GM12892 (cell line): Measurements from ENCODE around the gene CPXM2.

Experiments
- DNase-seq: peaks from one replicate; pipeline ENCODE4 v3.0.0; 2011; ENCODE audit not compliant: insufficient read length
- FAIRE-seq: peaks from 2 replicates; lab custom pipeline; 2011; peaks lifted over from hg19 to GRCh38; lab: Jason Lieb, UNC
- POLR2A ChIP-seq: IDR thresholded peaks from 2 replicates; pipeline ENCODE4 v1.6.1; 2011; ENCODE audit warnings: low read depth, low read length, control low read depth
- POLR2AphosphoS5 ChIP-seq: IDR thresholded peaks from 2 replicates; pipeline ENCODE4 v1.6.1; 2011; ENCODE audit warnings: low read depth, low read length, control low read depth
- TAF1 ChIP-seq: IDR thresholded peaks from 2 replicates; pipeline ENCODE4 v1.6.1; 2011; ENCODE audit warnings: low read depth, mild to moderate bottlenecking, control low read depth, low read length, borderline replicate concordance

Gene CPXM2

DNA sequence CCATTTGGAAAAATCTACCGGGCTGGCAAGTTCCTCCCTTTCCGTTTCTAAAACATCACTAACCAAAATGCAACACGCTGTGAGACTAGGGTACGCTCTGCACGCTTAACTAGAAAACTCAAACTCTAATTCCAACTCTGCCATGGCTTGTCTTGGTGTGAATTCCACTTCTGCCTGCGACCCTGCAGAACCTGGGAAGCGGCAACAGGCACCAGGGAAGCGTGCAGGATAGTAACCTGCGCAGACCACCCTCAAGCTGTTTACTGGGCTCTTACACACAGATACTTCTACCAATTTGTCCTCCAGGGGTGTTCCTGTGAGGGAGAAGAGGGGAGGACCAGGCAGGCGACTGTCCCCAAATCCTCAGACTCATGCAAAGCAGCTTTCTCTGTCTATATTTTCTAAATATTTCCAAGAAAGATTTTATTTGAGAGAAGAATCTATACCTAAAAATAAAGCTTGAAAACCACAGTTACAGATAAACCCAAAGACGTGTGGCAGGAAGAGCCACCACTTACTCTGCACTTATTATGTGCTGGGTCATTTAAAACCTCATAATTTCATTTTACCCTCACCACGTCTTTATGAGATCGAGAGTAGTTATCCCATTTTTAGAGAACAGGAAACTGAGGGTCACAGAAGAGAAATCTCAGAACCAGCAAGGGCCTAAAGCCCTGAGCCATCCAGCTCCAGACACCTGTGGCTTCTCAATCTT is 52.9 kb downstream of the CPXM2 start:
- no peak for TF ChIP-seq TAF1
- no peak for TF ChIP-seq POLR2AphosphoS5
- TF ChIP-seq POLR2A: no peak
- DNase-seq (no peak), FAIRE-seq (no peak)

GRCh38 chr10:123837756-123838155 is 53.9 kb downstream of the CPXM2 start:
- FAIRE-seq: no peak
- no peak for TF ChIP-seq TAF1
- TF ChIP-seq POLR2AphosphoS5: no peak
- TF ChIP-seq POLR2A: no peak
- DNase-seq: no peak

DNA sequence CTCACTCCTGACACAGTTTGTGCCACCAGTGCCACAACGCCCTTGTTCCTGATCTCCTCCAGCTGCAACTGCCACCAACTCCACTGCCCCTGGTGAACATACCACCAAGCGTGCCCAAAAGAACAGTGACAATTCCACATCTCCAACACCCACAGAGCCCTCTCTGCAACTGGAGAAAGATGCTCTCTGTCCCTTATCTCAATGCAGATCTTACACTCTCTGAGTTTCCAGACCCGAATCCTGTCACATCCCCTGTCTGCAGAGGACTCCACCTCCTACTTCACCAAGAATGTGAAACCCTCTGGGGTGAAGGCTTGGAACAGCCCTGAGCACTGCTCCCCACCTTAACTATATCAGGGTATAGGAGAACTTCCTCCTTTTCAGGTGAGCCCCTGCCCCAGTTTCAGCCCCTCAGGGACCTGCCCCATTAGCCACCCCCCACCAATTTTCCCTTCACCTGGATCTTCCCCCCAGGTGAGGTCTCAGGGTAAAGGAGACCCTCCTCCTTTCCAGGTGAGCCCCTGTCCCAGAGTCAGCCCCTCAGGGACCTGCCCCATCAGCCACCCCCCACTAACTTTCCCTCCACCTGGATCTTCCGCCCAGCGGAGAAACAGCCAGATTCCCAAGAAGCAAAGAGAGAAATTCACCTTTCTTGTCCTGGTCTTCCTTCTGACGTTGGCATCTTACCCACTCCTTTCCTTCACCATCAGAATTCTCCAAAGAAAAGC is 55.0 kb downstream of the CPXM2 start:
- FAIRE-seq (peak; percentile 44), DNase-seq (no peak)
- no peak for TF ChIP-seq POLR2A

GRCh38 chr10:123835575-123835974 is 56.0 kb downstream of the CPXM2 start:
- DNase-seq (no peak), FAIRE-seq (peak; percentile 76)
- TF ChIP-seq POLR2A (no peak), POLR2AphosphoS5 (no peak), TAF1 (no peak)

DNA sequence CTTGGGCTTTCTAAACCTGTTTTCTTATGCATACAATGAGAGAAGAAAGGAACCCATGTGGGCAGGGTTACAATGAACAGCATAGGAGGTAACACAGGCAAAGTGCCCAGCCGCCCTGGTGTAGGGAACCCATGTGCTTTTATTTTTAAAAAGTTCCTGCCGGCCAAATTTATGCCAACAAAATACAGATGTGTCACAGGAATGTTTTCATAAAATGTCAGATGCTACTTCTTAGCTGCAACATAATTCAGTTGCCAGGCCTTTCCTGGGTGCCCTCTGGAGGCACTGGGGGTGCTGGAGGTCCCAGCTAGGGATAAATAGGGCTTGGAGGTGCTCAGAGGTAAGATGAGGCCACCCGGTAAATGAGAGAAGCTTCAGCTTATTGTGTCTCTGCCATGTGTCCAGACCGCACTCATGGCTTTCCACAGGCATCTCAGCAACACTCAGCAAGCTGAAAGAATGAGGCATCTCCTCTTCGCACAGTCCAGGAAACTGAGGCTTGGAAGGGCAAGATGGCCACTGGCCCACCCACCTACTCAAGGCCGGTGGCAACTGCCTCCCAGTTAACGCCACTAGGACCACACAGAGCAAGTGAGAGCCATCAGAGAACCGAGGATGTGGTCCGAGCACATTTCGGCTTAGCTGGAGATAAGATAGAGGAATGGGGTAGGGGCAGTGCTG is 58.3 kb downstream of the CPXM2 start:
- DNase-seq: no peak
- TF ChIP-seq POLR2A (no peak), TAF1 (no peak), POLR2AphosphoS5 (no peak)
- no peak for FAIRE-seq

DNA sequence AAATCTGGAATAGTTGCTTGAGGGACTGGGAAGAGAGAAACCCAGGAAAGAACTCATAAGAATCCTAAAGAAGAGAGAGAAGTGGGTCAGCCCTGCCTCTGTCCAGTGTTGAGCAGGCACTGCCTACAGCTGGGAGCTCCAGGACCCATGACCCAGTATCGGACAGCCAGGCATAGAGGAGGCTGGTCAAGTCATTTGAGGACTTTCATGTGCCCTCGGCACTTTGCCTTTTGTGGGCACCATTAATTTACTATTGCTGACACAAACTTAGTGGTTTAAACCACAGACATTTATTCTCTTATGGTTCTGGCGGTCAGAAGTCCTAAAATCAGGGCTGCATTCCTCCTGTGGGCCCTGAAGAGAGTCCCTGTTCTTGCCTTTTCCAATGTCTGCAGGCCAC is 60.3 kb downstream of the CPXM2 start:
- FAIRE-seq (no peak), DNase-seq (no peak)
- TF ChIP-seq POLR2AphosphoS5 (no peak), TAF1 (no peak), POLR2A (no peak)

DNA sequence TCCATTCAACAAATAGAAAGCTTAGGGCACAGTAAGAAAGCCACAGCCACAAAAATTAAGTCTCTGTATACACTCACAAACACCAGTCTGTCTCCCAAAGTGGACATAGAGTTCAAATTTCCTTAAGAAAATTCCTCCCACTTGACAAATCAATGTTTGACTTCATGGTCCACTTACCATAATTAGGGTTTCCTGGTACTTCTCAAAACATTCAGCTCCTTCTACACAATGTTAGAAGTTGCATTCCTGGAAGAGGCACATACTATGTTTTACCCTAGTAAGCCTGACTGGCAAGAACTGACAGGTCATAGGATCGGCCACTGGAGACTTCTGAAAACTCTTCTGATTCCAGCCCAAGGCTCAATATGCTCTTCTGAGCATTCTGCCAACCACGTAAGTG is 70.5 kb downstream of the CPXM2 start:
- TF ChIP-seq POLR2AphosphoS5 (no peak), TAF1 (no peak), POLR2A (no peak)
- no peak for DNase-seq
- FAIRE-seq: no peak

GRCh38 chr10:123809632-123810031 is 82.0 kb downstream of the CPXM2 start:
- DNase-seq (no peak), FAIRE-seq (no peak)
- no peak for TF ChIP-seq POLR2AphosphoS5
- TF ChIP-seq POLR2A: no peak
- no peak for TF ChIP-seq TAF1

- DNase-seq (no peak), FAIRE-seq (no peak)
- TF ChIP-seq TAF1: no peak
- no peak for TF ChIP-seq POLR2AphosphoS5
- TF ChIP-seq POLR2A: no peak
Measured at GRCh38 chr10:123808906-123809305, 82.7 kb downstream of the CPXM2 start.

DNA sequence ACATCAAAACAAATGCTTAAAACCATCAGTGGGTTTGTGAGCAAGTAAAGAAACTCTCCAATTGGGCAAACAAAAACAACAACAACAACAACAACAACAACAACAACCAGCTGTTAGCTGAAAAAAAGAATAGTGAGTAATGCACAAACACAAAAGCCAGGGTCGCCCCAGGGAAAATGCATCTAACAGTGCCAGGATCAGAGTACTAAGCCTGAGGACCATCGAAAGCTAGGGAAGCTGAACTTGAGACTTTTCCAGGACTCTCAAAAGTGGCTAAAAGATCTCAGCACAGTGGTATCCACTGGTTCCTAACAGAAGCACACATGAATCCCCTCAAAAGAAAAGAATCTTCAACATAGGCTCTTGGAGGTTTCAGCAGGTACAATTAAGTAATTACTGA is 83.3 kb downstream of the CPXM2 start:
- DNase-seq (no peak), FAIRE-seq (no peak)
- TF ChIP-seq POLR2A: no peak
- TF ChIP-seq TAF1: no peak
- no peak for TF ChIP-seq POLR2AphosphoS5

- no peak for DNase-seq
- TF ChIP-seq POLR2AphosphoS5: no peak
- TF ChIP-seq POLR2A: no peak
- TF ChIP-seq TAF1: no peak
- no peak for FAIRE-seq
Measured at GRCh38 chr10:123807444-123808035, 84.1 kb downstream of the CPXM2 start.
